ENCODE results near the gene AMIGO2. TPM values are rescaled to one million over a fixed set of nuclear protein-coding genes. Genes with fewer than 3 reads are reported as not detected.
"Not testable (repeated sequence)": the region's sequence is repeated elsewhere in the genome, so short reads cannot be mapped to it uniquely, and the experiment has no call there.

Gene AMIGO2
- total RNA-seq, 2 donors from 2014 or later, result 15.1 to 18.2 TPM

DNA sequence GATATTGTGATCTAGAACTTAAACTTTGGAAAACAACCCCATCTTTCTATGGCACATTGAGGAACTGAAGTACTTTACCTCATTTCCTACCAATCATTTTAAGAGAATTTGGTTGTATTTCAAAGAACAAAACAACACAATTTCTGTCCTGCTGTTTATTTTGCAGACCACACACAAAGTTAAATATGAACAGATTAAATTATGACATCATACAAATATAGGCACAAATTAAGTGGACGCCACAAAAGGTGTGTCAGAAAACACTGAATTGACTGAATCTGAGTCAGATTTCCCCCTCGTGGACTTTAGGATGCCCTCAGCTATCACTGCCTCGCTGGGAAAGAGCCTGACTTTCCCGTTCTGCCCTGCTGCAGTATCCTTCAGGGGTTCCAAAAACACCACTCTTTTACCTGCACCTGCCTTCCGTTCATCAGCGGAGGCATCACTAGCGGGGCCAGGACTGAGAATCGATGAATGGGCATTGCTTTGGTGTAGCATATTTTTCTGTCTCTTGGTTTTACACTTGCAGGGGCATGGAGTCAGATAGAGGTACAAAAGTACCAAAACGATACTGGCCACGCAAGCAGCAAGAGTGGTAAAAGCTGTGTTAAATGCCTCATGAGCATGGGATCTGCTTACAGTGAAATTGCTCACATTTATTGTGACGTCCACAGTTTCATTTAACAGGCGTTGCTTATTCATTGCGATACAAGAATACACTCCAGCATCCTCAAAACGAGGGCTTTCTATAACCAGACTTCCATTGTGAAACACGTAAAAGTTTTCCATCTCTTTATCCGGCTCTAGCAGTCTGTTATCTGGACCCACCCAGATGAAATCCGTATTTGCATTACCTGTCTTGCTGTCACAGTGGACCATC lies 2.3 kb downstream of the AMIGO2 start:
- peaks cover 54% of the 10 kb centered on the region for H3K4me1 Mint-ChIP-seq (ENCODE audit: low read depth)
- H3K9me3 Mint-ChIP-seq, result no peaks in the 10 kb centered on the region
- peaks cover 7 to 10% of the 10 kb centered on the region in 2 donors for H3K36me3 Mint-ChIP-seq (ENCODE audit: insufficient read depth in 2 of 2)
- DNase-seq (no peak), ATAC-seq (replicated peaks in 1 of 2) (no peak)
- H3K27ac Mint-ChIP-seq, result peak overlapping the region; percentile 100
- no peaks in the 10 kb centered on the region for H3K27me3 Mint-ChIP-seq (ENCODE audit: low read depth)
- H3K4me3 Mint-ChIP-seq, result peak overlapping the region; percentile 98

DNA sequence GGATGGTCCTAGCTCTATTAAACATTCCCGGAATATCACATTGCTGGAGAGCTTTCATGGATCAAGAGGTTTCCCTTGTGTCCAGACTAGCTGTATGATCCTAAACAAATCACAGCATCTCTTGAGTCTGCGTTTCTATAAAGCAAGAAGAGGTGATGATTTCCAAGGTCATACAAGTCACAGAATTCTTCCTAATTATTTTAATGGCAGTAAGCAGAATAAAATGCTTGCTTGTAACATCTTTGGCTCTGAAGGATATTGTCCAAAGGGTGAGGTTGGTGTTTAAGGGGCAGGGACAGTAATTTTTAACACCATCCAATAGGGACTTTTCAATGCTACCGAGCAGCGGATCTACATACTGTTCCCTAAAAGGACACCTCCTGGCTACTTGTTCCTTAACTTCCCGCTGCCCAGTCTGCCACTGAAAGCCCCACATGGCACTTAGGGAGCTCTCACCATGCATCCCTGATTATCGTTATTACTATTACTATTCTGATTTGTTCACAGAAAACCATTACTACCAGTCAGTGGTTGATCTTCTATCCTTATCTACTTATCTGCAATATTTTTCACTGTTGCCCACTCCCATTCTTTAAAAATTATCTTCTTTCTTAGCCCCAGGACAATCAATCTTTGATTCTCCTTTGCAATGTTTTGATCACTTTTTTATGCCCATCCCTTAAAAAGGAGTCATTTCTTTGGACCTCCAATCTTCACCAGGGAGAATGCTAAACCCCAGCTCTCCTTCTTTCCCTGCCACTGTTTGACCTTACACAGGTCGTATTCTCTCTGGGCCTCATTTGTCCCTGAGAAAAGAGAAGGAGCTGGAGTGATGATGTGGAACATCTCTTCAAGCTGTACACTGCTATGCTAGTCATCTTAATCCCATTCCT lies 4.3 kb downstream of the AMIGO2 start:
- peaks cover 40% of the 10 kb centered on the region for H3K4me1 Mint-ChIP-seq (ENCODE audit: low read depth)
- no peaks in the 10 kb centered on the region for H3K27me3 Mint-ChIP-seq (ENCODE audit: low read depth)
- no peak overlapping the region for H3K27ac Mint-ChIP-seq
- H3K4me3 Mint-ChIP-seq, result peak overlapping the region in 1 of 2 donors; percentile 98
- ATAC-seq (replicated peaks in 1 of 2), result no peak
- DNase-seq, result no peak
- H3K9me3 Mint-ChIP-seq, result no peaks in the 10 kb centered on the region
- peaks cover 5 to 8% of the 10 kb centered on the region in 2 donors for H3K36me3 Mint-ChIP-seq (ENCODE audit: insufficient read depth in 2 of 2)

DNA sequence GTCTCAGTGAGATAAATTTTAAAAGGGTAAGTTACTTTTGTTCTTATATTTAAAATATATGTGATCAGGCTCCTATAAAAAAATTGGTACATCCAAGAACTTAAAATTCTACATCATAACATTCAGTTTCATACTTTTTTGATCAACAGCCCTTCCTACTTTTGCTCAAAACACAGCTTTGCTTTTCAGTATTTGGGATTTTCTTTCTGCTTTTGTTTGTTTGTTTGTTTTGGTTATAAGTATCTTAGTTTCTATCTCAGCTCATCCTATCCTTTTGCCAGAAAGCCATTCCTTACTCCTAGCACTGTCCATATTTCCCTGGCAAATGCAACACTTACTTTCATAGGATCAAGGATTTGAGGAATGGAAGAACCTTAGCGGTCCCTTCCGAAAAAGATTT lies 5.0 kb downstream of the AMIGO2 start:
- Mint-ChIP-seq H3K4me3 (no peak overlapping the region), H3K36me3 (ENCODE audit: insufficient read depth in 2 of 2) (peaks cover 5 to 8% of the 10 kb centered on the region in 2 donors), H3K9me3 (no peaks in the 10 kb centered on the region), H3K27me3 (ENCODE audit: low read depth) (no peaks in the 10 kb centered on the region), H3K4me1 (ENCODE audit: low read depth) (peaks cover 40% of the 10 kb centered on the region), H3K27ac (no peak overlapping the region)
- no peak for DNase-seq
- no peak for ATAC-seq (replicated peaks in 1 of 2)

DNA sequence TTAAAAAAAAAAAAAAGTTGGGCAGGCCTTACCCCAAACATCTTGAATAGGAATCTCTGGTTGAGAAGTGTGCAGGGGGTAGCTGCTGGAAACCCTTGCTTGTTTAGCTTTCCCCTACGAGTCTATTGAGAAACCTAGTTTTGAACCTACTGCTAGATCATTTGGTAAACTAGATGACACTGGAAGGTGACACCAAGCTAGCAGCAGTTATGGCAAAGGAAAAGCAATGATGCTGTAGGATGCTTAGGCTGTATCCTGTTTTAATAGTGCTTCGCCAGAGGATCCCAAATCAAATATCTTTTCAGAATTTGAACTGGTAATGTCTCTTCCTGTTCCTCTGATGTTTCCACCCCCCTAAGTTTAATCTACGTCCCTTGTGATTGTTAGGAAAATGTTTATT lies 5.8 kb downstream of the AMIGO2 start:
- no peaks in the 10 kb centered on the region for H3K9me3 Mint-ChIP-seq
- H3K27ac Mint-ChIP-seq, result no peak overlapping the region
- peaks cover 2 to 3% of the 10 kb centered on the region in 2 donors for H3K36me3 Mint-ChIP-seq (ENCODE audit: insufficient read depth in 2 of 2)
- no peak overlapping the region for H3K4me3 Mint-ChIP-seq
- DNase-seq (no peak), ATAC-seq (replicated peaks in 1 of 2) (no peak)
- H3K27me3 Mint-ChIP-seq (ENCODE audit: low read depth), result no peaks in the 10 kb centered on the region
- H3K4me1 Mint-ChIP-seq (ENCODE audit: low read depth), result peaks cover 40% of the 10 kb centered on the region

DNA sequence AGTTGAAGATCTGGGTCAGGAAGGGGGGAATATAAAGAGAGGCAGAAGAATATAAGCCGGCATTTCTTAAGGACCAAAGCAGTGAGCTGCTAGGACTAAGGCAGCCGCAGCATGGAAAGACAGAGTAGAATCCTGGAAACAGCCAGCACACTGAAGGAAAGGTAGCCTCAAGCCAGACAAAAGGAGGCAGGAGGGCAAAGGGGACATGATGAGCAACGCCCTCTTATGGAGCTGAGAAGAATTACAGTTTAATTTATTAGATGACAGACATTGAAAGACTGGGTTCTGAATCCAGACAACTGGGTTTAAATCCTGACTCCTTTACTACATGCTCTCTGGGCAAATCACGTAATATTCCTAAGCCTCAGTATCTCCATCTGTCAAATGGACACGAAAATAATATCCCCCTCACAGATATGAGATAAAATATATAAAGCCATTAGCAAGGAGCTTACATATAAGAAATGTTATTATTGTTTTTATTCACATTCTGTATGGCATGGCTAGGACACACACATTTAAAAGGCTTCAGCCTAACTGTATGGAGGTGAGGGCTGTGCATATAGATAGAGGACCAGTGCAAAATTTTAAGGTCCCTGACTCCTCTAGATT lies 8.4 kb downstream of the AMIGO2 start:
- Mint-ChIP-seq H3K36me3 (ENCODE audit: insufficient read depth in 2 of 2) (no peaks in the 10 kb centered on the region), H3K4me1 (ENCODE audit: low read depth) (peaks cover 35% of the 10 kb centered on the region), H3K27ac (no peak overlapping the region), H3K27me3 (ENCODE audit: low read depth) (no peaks in the 10 kb centered on the region), H3K9me3 (no peaks in the 10 kb centered on the region), H3K4me3 (no peak overlapping the region)
- ATAC-seq (replicated peaks in 1 of 2) (no peak), DNase-seq (no peak)

DNA sequence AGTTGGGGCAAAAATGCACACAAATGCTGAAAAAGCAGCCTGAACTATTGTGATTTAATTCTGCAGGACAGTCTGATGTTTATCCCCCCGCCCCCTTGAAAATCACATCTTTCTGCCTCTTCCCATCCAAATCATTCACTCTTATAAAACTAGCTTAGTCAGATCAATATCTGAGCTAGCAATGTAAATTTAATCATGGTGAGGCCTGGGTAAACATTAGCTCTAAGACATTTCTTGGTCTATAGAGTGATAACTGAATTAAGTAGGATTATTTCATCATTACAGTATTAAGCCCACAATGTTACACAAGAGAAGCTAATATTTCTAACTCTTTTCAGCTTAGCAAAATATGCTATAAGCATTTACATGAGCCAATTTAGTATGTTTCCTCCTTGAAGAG lies 9.4 kb downstream of the AMIGO2 start:
- Mint-ChIP-seq H3K9me3 (no peaks in the 10 kb centered on the region), H3K27me3 (ENCODE audit: low read depth) (no peaks in the 10 kb centered on the region), H3K4me3 (no peak overlapping the region), H3K36me3 (ENCODE audit: insufficient read depth in 2 of 2) (peaks cover 0 to 3% of the 10 kb centered on the region in 2 donors), H3K27ac (no peak overlapping the region), H3K4me1 (ENCODE audit: low read depth) (peaks cover 29% of the 10 kb centered on the region)
- ATAC-seq (replicated peaks in 1 of 2) (no peak), DNase-seq (no peak)

DNA sequence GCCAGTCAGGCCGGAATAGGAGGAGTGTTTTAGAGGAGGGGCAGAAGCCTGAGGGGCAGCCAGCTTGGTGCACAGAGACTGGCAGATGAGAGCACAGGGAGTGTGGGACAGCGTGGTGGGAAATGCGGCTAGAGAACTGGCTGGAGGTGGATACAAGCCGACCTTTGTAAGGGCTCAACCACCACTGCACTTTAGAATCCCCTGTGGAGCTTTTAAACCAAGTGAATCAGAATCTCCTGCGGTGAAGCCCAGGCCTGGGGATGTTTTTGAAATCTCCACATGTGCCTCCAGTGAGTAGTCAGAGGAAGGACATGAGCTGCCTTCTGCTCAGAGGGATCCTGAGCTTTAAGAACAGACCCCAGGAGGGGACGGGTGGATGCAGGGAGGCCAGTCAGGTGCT lies 11.2 kb downstream of the AMIGO2 start:
- Mint-ChIP-seq H3K27me3 (ENCODE audit: low read depth) (no peaks in the 10 kb centered on the region), H3K36me3 (ENCODE audit: insufficient read depth in 2 of 2) (peaks cover 0 to 3% of the 10 kb centered on the region in 2 donors), H3K4me3 (no peak overlapping the region), H3K9me3 (no peaks in the 10 kb centered on the region), H3K4me1 (ENCODE audit: low read depth) (peaks cover 22% of the 10 kb centered on the region), H3K27ac (no peak overlapping the region)
- DNase-seq (no peak), ATAC-seq (replicated peaks in 1 of 2) (no peak)

DNA sequence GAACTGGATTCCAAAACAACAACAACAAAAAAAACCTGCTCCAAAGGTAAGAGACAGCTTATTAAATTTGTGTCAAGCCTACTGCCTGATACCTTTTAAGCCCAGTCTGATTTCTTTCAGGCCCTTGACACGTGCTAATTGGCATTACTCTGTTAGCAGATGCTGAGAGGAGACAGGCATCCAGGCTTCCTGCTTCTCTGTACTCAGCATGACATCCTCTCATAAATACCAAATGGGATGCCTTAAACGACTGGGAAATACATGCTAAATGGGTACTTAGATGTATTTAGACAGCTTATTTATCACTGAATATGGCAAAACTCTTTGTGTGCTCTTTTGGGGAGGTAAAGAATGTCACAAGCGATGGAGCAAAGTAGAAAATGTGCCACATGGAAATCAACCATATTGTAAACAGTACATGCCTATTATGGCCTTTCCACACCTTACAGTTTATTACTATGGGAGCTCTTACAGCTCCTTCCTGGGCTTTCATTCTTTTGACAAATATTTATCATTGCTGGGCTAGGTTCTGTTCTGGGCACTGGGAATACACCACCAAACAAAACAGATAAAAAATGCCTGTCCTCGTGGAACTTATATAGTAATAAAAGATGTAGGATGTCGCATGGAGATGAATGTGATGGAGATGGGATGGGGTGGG lies 11.9 kb downstream of the AMIGO2 start:
- peaks cover 3% of the 10 kb centered on the region in 2 donors for H3K36me3 Mint-ChIP-seq (ENCODE audit: insufficient read depth in 2 of 2)
- H3K27ac Mint-ChIP-seq, result peak overlapping the region; percentile 85
- peak overlapping the region; percentile 27 to 74 for H3K4me3 Mint-ChIP-seq
- H3K9me3 Mint-ChIP-seq, result peaks cover 0 to 2% of the 10 kb centered on the region in 2 donors
- H3K4me1 Mint-ChIP-seq (ENCODE audit: low read depth), result peaks cover 22% of the 10 kb centered on the region
- no peaks in the 10 kb centered on the region for H3K27me3 Mint-ChIP-seq (ENCODE audit: low read depth)
- DNase-seq, result no peak
- ATAC-seq (replicated peaks in 1 of 2), result no peak

DNA sequence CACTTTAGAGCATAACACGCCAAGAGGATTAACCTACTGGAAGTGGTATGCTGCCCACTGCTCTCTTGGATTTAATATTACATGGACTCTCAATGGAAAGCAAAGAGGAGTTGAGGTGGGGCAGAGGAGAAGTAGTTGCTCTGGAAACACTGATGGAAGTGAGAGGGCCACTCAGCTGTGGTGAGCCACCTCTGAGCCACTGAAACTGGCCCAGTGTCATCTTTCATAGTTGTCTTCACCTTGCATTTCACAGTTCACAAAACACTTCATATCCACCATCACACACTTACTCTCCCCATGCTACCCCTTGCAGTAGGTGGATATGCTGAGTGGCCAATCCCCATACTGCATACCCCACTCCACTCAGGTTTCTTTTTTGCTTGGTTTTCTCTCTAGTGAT lies 12.6 kb downstream of the AMIGO2 start:
- Mint-ChIP-seq H3K4me3 (peak overlapping the region; percentile 27 to 74), H3K4me1 (ENCODE audit: low read depth) (peaks cover 22% of the 10 kb centered on the region), H3K9me3 (peaks cover 0 to 2% of the 10 kb centered on the region in 2 donors), H3K36me3 (ENCODE audit: insufficient read depth in 2 of 2) (peaks cover 3% of the 10 kb centered on the region in 2 donors), H3K27me3 (ENCODE audit: low read depth) (no peaks in the 10 kb centered on the region), H3K27ac (peak overlapping the region; percentile 85)
- DNase-seq (peak; percentile 57 to 65), ATAC-seq (replicated peaks in 1 of 2) (peak; percentile 82 to 84)

DNA sequence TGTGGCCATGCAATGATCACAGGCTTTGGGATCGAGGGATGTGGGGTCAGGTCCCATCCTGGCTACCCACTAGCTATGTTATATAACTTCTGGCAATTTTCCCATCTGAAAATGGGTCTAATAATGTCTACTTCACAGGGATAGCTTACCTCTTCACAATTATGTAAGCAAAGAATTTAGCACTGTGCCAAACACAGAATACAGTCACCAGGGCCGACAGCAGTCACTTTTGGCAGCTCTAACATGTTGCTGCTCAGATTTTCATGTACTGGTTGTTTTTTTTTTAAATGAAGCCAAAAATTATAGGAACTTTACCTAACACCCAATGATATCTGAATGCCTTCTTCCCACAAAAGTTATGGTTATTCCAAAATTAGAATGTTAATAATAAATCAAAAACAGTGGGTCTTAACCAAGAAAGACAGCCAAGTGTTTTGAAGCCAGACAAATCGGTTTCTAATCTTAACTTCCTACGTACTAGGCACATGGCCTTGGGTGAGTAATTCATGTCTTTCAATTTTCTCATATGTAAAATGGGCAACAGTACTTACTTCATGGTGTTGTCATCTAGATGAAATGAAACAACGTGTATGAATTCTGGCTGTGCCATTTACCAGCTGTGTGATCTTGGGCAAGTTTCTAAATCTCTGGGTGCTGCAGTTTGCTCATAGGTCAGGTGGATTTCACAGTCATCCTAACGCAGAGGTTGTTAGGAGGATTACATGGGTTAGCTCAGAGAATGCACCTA lies 13.3 kb downstream of the AMIGO2 start:
- peak; percentile 87 to 90 for ATAC-seq (replicated peaks in 1 of 2)

DNA sequence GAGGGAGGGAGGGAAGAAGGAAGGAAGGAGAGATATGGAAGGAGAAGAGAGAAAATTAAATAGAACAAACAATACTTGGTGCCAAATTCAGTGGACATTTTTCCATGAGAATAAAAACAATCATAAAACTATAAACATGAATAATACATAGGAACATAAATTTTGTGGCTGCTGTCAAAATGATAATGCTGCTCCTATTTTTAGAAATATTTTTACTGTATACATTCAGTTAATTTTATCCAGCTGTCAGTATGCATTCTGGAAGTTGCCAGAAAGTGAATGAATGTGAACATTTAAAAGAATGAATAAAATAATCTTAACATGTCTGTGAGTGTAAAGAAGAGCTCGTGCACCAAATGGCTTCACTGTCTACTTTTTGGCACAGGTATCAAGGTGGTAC lies 14.2 kb downstream of the AMIGO2 start:
- Mint-ChIP-seq H3K27me3 (ENCODE audit: low read depth) (no peaks in the 10 kb centered on the region), H3K4me3 (no peak overlapping the region), H3K36me3 (ENCODE audit: insufficient read depth in 2 of 2) (peaks cover 3 to 5% of the 10 kb centered on the region in 2 donors), H3K27ac (no peak overlapping the region), H3K4me1 (ENCODE audit: low read depth) (peaks cover 22% of the 10 kb centered on the region), H3K9me3 (peaks cover 0 to 2% of the 10 kb centered on the region in 2 donors)
- ATAC-seq (replicated peaks in 1 of 2), result no peak
- no peak for DNase-seq

More for the DNA sequence above, 13.3 kb downstream of the AMIGO2 start:
- H3K9me3 Mint-ChIP-seq, result peaks cover 0 to 2% of the 10 kb centered on the region in 2 donors
- H3K27ac Mint-ChIP-seq, result peak overlapping the region; percentile 85
- H3K36me3 Mint-ChIP-seq (ENCODE audit: insufficient read depth in 2 of 2), result peaks cover 3 to 5% of the 10 kb centered on the region in 2 donors
- H3K4me3 Mint-ChIP-seq, result peak overlapping the region; percentile 27 to 74
- peaks cover 22% of the 10 kb centered on the region for H3K4me1 Mint-ChIP-seq (ENCODE audit: low read depth)
- no peaks in the 10 kb centered on the region for H3K27me3 Mint-ChIP-seq (ENCODE audit: low read depth)
- DNase-seq, result peak; percentile 33 to 45

DNA sequence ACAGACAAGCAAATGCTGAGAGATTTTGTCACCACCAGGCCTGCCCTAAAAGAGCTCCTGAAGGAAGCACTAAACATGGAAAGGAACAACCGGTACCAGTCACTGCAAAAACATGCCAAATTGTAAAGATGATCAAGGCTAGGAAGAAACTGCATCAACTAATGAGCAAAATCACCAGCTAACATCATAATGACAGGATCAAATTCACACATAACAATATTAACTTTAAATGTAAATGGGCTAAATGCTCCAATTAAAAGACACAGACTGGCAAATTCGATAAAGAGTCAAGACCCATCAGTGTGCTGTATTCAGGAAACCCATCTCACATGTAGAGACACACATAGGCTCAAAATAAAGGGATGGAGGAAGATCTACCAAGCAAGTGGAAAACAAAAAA lies 21.1 kb downstream of the AMIGO2 start:
- DNase-seq; H3K4me3 Mint-ChIP-seq; H3K27me3 Mint-ChIP-seq (ENCODE audit: low read depth); ATAC-seq (replicated peaks in 1 of 2); H3K4me1 Mint-ChIP-seq (ENCODE audit: low read depth); H3K27ac Mint-ChIP-seq; H3K9me3 Mint-ChIP-seq: not testable (repeated sequence)
- H3K36me3 Mint-ChIP-seq (ENCODE audit: insufficient read depth in 2 of 2), result peaks cover 11 to 13% of the 10 kb centered on the region in 2 donors

All from activated T-cell treated with anti-CD3 and anti-CD28 coated beads, Interleukin-2, amount 50 U/mL, for 72 hours (primary cell).